HG02678 (cell line): ENCODE data around the gene HBZ.
"Not testable (repeated sequence)": the region's sequence is repeated elsewhere in the genome, so short reads cannot be mapped to it uniquely, and the experiment has no call there.

Experiments
- ATAC-seq: cut with Tn5 transposase; IDR thresholded peaks from one replicate; pipeline ENCODE4 v1.9.1; 2021; ENCODE audit warnings: mild to moderate bottlenecking, moderate library complexity; ENCODE audit not compliant: unreplicated experiment

The HBZ gene

GRCh38 chr16:152141-153128, at the start of gene HBZ:
TSS of gene HBZ (plus strand) at chr16:152644. CDS start at chr16:152910, 266 bp downstream.
- no peak for ATAC-seq

- ATAC-seq = no peak
Observed at GRCh38 chr16:104355-104754, 48.1 kb upstream of the HBZ start.

- ATAC-seq = no peak
Observed at GRCh38 chr16:104928-105327, 47.5 kb upstream of the HBZ start.

- no peak for ATAC-seq
Observed at GRCh38 chr16:105521-105920, 46.9 kb upstream of the HBZ start.

- ATAC-seq = no peak
Observed at GRCh38 chr16:106623-107324, 45.7 kb upstream of the HBZ start.

GRCh38 chr16:112153-112840, 40.1 kb upstream of the HBZ start:
- ATAC-seq = no peak

- no peak for ATAC-seq
Observed at GRCh38 chr16:114327-114726, 38.1 kb upstream of the HBZ start.

GRCh38 chr16:116015-116414, 36.4 kb upstream of the HBZ start:
- no peak for ATAC-seq

- ATAC-seq = no peak
Observed at GRCh38 chr16:117379-118365, 34.8 kb upstream of the HBZ start.

- ATAC-seq = no peak
Observed at GRCh38 chr16:118857-119256, 33.6 kb upstream of the HBZ start.

- ATAC-seq = no peak
Observed at GRCh38 chr16:119295-119694, 33.1 kb upstream of the HBZ start.

GRCh38 chr16:119835-120491, 32.5 kb upstream of the HBZ start:
- ATAC-seq = no peak

- no peak for ATAC-seq
Observed at GRCh38 chr16:120756-121155, 31.7 kb upstream of the HBZ start.

- no peak for ATAC-seq
Observed at GRCh38 chr16:122361-122760, 30.1 kb upstream of the HBZ start.

- not testable (repeated sequence) for ATAC-seq
Observed at GRCh38 chr16:123558-124350, 28.7 kb upstream of the HBZ start.

GRCh38 chr16:125011-125410, 27.4 kb upstream of the HBZ start:
- no peak for ATAC-seq

GRCh38 chr16:129075-129474, 23.4 kb upstream of the HBZ start:
- ATAC-seq = no peak

GRCh38 chr16:130533-131173, 21.8 kb upstream of the HBZ start:
- no peak for ATAC-seq
